GM12892 (cell line): ENCODE data around the gene DAAM1.

Source experiments
- POLR2A ChIP-seq: IDR thresholded peaks from 2 replicates; pipeline ENCODE4 v1.6.1; 2011; ENCODE audit warnings: low read depth, low read length, control low read depth
- TAF1 ChIP-seq: IDR thresholded peaks from 2 replicates; pipeline ENCODE4 v1.6.1; 2011; ENCODE audit warnings: low read depth, mild to moderate bottlenecking, control low read depth, low read length, borderline replicate concordance

GRCh38 chr14:59306775-59307174, 118.3 kb downstream of the DAAM1 start:
- no peak for TF ChIP-seq TAF1
- no peak for TF ChIP-seq POLR2A
